HG03439 (cell line): ENCODE data around the gene MEGF9.
"Not testable (repeated sequence)": the region's sequence is repeated elsewhere in the genome, so short reads cannot be mapped to it uniquely, and the experiment has no call there.

Source experiments
- ATAC-seq: cut with Tn5 transposase; IDR thresholded peaks from one replicate; pipeline ENCODE4 v1.9.1; 2021; ENCODE audit warnings: mild to moderate bottlenecking, moderate library complexity; ENCODE audit not compliant: unreplicated experiment

MEGF9 gene

DNA sequence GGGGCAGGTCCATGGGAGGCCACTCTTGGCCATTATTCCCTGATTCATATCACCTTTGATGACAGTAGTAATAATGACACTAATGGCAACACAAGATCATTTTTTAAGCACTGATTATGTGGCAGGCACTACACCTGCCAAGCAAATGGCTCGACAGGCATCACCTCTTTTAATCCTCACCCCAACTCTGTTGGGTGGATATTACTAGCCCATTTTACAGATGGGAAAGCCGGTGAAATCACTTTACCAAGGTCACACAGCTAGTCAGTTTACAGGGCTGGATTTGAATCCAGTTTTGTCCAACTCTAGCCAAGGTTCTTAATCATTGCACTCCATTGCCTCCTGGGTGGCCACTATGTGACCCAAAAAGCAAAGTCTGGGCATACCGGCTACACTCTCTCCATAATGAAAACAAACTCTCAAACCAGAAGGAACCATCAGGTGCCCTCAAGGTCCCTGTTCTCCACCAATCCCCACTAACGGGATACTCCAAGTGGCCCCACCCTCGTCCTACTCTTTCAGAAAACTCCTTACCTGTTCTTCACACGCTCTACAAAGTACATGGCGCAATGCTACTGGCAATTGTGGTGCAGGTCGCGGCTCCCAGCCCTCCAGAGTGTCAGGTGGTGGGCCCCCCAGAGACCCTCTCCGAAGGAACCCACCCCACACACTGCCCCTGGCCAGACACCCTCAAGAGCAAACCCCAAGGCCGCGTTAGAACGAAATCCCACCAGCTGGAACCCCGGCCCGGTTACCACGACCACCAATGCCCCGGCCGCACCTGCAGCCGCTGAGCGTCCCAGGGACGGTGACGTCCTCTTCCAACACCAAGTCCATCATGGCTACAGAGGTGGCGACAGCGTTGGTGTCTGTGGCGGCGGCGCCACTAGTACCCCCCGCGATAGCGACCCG is 134.9 kb downstream of the MEGF9 start:
- peak; percentile 45 for ATAC-seq

DNA sequence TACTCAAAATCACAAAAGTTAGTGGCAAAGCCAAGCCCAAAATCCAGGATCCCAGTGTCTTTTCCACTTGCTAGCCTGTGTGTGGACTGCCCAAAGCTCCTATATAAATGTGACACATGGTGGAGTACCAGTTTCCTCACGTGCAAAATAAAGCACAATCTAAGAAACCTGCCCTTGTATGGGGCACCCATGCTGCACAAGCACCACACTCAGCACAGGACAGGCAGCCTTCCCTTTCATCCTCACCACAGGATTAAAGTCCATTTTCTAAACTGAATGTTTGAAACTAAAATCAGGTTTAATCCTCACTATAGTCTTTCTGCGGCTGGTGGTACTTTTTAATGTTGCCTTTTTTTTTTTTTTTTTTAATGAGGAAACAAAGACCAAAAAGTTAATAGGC is 139.8 kb downstream of the MEGF9 start:
- ATAC-seq: no peak

DNA sequence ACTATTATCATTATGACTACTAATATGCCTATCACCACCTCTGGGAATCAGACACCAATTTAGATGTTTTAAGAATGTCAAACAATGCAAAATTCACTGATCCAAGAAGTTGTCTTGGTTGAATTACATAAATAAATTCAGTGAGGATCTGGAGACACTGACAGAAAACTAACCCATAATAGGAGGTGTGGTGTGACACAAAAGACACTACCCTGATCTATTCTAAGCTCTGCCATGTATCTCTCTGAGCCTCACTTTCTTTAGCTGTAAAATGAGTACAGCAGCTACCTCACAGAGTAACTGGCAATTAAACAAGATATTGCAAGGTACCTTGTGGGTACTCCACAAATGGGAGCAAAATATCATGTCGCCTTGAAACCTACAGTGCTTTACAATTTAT is 141.8 kb downstream of the MEGF9 start:
- ATAC-seq: no peak

DNA sequence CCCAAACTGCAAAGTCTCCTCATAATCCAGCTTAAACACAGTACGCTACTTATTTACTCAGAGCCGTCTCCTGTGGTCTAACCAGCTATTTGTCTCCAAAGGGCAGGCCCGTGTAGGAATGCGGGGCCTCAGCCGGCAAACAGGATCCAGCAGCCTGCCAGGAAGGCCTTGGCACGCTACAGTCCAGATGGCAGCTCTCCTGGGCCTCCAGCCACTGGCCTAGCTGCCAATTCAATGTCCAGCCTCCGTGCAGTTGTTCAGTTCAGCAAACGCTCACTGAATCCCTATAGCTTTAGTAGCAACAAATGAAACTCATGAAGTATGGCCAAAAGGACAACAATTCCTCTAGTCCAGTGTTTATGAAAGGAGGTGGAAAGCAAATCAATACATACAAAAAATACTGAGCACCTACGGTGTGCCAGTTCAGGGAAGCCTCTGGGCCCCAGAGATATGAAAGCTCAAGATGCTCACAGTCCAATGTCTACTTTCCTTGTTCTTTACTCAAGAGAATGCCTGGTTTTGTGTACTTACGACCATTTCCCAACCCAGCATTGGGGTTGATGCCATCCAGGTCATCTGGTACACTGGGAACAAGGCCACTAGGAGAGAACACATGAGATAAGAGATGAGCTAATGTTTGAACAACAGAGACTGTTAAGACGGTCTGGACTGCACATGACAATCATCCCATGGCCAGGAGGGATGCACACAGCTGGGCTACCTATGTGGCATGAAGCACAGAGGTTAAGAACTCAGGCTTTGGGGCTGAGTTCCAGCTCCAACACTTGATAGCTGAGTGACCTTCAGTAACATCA is 142.6 kb downstream of the MEGF9 start:
- no peak for ATAC-seq

DNA sequence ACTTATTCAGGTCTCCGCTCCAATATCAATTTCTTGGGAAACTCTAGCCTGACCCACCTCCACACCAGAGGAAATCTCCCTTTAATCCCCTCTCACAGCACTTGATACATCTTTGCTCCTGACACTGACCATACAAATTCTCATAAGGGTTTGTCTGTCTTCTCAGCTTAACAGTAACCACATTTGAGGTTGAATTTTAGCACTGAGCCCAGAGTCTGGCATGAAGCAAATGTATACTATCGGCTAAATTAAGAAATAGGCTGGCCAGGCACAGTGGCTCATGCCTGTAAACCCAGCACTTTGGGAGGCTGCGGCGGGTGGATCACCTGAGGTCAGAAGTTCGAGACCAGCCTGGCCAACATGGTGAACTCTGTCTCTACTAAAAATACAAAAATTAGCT is 144.0 kb downstream of the MEGF9 start:
- no peak for ATAC-seq

DNA sequence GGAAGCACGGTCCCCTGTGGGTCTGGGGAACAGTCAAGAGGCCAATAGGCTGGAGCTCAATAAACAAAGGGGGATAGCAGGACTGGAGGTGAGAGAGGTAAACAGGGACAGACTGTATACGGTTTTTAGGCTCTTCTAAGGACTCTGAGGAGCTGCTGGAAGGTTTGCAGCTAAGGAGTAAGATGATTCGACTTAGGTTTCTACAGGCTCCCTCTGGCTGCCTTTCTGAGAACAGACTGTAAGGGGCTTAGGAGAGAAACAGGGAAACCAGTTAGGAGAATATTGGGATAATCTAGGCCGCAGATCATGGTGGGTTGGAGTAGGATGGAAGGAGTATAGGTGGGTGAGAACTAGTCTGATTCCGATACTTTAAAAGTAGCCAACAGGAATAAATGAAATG is 144.7 kb downstream of the MEGF9 start:
- no peak for ATAC-seq

DNA sequence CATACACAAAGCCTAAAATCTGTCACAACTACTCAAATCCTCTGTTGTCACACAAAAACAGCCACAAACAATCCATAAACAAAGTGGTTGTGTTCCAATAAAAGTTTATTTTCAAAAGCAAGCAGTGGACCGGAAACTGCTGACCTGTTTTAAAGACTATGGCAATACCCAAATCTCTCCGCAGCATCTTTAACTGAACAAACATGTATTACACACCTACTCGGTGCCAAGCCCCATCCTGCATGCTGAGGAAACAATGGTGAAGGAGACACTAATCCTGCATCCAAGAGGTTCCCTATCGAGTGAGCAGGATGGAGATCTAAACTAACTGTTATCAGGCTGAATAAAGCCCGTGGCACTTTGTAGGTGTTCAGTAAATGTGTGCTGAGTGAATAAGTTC is 145.5 kb downstream of the MEGF9 start:
- ATAC-seq: no peak

DNA sequence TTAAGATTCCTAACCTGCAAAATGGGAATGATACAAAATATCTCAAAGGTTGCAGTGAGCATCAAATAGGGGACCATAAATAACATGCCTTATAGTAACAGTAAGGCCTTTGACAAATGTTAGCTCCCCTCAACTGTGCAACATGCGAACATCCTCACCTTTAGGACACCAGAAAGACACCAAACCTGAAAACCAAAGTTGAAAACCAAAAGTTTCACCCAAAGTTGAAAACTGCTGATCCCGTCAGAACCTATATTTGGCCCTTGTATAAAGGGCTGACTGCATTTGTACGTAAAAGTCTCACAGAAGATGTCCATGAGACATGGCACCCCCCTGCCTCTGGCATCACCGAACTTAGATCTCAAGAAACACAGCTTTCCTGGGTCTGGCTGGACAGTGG is 146.4 kb downstream of the MEGF9 start:
- ATAC-seq: no peak

DNA sequence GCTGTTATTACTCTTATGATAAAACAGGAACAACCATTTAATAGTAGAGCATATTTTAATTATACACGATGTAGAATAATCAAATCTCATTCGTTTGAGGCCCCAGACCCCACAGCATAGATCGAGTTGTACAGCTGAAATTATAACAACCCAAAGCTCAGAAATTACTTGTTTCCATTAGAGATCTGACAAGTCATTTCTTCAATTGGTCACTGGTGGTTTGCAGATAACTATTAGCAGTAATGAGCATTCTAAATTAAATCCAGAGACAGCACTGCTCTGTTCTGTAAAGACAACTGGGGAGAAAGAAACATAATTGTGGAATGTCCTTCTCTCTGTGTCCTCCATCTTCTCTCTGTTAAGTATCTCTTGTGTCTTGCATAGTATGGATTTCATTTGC is 147.2 kb downstream of the MEGF9 start:
- ATAC-seq: no peak

DNA sequence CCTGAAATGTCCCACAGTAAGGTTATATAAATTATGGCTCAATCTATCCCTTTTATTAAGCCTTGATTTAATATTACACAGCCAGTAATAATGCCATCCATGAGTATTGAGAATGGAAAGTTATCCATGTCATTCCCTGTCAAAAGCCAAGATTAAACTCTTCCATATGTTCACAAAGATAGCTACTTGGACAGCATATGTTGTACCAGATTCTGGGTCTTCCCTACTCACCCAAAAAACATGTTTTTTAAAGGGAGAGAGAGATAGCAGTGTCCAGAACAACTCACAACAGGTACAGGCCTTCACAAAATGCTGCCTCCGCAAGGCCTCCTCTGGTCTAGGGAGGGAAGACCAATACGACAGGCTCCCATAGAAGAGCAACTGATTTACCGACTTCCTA is 149.7 kb downstream of the MEGF9 start:
- no peak for ATAC-seq

DNA sequence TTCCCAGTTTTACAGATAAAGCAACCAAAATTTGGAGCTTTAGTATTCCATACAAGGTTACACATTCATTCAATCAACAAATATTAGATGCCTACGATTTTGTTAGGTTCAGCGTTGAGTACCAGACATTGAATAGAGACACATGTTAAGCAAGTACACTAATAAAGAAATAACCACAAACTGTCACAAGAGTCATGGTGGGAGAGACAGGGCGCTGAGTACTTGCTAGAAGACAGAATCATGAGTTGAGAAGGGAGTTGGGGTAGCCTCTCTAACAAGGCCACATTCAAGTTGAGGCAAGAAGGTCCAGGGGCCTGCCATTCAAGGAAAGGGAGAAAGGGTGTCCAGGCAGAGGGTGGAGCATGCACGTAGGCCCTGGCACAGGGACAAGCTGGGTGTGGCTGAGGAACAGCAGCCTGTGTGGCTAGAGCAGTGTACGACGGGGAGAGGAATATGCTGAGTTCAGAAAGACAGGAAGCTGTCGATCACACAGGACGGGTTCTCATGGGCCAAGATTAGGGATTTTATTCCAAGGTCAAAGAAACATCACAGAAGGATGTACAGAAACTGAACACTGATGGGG is 151.3 kb downstream of the MEGF9 start:
- no peak for ATAC-seq

DNA sequence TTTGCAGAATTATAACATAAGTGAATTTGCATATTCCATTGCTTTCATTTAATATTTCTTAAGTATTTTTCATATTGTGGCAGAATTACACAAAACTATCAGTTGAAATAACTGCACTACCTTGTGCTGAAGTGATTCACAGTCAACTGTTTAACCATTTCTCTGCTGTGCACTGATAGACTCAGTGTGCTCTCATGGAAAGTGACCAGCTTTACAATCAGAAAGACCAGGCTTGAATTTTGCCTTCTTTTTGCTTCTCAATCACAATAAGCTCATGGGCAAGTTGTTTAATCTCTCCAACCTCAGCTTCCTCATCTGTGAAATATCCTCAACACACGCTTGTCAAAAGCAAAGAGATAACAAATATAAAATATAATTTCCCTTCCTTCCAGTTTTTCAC is 152.6 kb downstream of the MEGF9 start:
- no peak for ATAC-seq

DNA sequence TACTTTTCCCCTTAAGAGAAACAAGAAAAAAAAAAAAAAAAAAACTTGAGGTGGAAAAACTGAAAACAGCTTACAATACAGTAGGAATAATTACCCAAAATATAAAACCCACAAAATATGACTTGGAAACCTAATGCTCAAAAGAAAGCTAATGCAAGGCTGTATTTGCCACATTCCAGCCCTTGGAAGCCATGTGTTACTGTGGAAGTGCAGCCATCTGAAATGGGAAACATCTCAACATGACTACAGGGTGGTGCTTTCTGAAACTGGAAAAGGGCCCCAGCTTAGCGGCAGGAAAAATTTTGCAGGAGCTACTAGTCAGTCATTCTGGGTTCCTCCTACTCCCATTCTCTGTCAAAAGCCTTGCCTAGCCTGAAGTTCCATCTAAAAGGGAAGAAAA is 154.7 kb downstream of the MEGF9 start:
- ATAC-seq: no peak

DNA sequence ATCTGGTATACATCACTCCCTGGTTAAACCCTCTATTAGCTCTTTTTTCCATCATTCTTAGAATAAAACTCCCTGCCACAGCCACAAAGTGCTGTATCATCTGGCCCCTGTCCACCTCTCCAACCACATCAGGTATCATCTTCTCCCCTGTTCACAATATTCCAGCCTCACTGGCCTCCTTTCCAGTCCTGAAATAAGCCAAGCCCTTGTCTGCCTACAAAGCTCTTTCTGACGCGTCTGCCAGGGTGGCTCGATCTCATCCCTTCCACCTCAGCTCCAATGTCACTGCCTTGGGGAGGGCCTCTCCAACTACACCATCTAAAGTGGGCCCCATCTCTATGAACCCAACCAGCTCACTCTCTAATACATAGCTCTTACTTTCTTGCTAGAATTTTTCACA is 155.8 kb downstream of the MEGF9 start:
- no peak for ATAC-seq

DNA sequence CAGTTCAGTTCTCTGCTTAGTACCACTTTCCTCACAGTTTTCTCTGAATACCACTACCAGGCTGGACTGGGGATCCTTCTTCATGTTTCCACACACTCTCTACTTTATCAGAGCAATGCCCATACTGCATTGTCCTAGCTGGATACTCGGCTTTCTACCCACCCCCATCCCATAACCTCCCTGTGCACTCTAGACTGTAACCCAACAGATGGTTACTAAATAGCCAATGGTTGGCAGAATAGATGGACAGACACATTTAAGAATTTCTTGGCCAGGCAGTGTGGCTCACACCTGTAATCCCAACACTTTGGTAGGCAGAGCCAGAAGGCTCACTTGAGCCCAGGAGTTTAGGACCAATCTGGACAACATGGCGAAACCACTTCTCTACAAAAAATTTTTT is 157.1 kb downstream of the MEGF9 start:
- ATAC-seq: no peak

DNA sequence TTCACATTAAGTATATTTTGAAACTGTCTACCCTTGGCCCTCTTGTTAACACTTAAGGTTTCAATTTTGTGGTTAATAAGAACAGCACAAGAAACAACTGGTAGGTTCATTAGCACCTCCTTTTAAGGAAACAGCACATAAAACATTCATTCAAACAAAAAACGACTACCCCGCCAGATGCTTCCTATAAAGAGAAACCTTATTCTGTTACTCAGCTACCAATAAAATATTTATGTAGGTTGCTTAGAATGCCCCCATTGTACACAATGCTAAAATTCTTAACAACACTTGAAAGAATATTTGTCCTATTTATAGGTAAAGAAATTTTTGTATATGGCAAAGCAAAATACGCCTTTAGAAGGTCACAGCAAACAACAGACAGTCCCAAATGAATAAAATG is 157.5 kb downstream of the MEGF9 start:
- ATAC-seq: no peak

DNA sequence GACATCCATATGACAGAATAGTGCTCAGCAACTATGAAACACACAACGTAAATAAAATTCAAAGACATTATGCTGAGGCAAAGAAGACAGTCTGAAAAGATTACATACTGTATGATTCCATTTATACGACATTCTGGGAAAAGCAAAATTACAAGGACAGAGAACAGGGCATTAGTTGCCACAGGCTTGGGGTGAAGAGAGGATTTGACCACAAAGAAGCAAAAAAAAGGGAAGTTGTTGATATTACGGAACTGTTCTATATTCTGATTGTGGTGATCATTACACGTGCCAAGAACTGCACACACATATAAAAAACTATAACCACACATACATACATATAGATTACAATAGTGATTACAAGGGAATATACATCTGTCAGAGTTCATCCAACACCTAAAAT is 158.4 kb downstream of the MEGF9 start:
- ATAC-seq: no peak

DNA sequence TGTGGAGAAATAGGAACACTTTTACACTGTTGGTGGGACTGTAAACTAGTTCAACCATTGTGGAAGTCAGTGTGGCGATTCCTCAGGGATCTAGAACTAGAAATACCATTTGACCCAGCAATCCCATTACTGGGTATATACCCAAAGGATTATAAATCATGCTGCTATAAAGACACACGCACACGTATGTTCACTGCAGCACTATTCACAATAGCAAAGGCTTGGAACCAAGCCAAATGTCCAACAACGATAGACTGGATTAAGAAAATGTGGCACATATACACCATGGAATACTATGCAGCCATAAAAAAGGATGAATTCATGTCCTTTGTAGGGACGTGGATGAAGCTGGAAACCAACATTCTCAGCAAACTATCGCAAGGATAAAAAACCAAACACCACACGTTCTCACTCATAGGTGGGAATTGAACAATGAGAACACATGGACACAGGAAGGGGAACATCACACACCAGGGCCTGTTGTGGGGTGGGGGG is 162.0 kb downstream of the MEGF9 start:
- not testable (repeated sequence) for ATAC-seq
